Kidney capillary endothelial cell (primary cell): ENCODE data around the gene OMD.

Experiments
- DNase-seq: peaks from one replicate; pipeline ENCODE4 v3.0.0-alpha.2; 2018; ENCODE audit warnings: low spot score

OMD gene

GRCh38 chr9:92424340-92424739 lies at the start of gene OMD:
Gene OMD, minus strand, starts transcription at chr9:92424471. Its CDS starts 6,913 bp downstream, at chr9:92417558.
- DNase-seq = no peak

GRCh38 chr9:92468206-92468605 lies 43.9 kb upstream of the OMD start:
- DNase-seq = peak; percentile 20

GRCh38 chr9:92467511-92467910 lies 43.2 kb upstream of the OMD start:
- no peak for DNase-seq

- DNase-seq = no peak
Measured at GRCh38 chr9:92467041-92467440, 42.8 kb upstream of the OMD start.

GRCh38 chr9:92463984-92464383 lies 39.7 kb upstream of the OMD start:
- no peak for DNase-seq

GRCh38 chr9:92463387-92463786 lies 39.1 kb upstream of the OMD start:
- DNase-seq = no peak

- no peak for DNase-seq
Measured at GRCh38 chr9:92457576-92457975, 33.3 kb upstream of the OMD start.

- no peak for DNase-seq
Measured at GRCh38 chr9:92455217-92455616, 30.9 kb upstream of the OMD start.

- DNase-seq = no peak
Measured at GRCh38 chr9:92446536-92446935, 22.3 kb upstream of the OMD start.

- DNase-seq = no peak
Measured at GRCh38 chr9:92444841-92445240, 20.6 kb upstream of the OMD start.

GRCh38 chr9:92440751-92441046 lies 16.4 kb upstream of the OMD start:
- no peak for DNase-seq

- DNase-seq = peak; percentile 58
Measured at GRCh38 chr9:92439921-92440750, 15.9 kb upstream of the OMD start.

- DNase-seq = no peak
Measured at GRCh38 chr9:92438900-92439526, 14.7 kb upstream of the OMD start.

GRCh38 chr9:92435263-92435662 lies 11.0 kb upstream of the OMD start:
- no peak for DNase-seq

- DNase-seq = no peak
Measured at GRCh38 chr9:92432972-92433548, 8.8 kb upstream of the OMD start.

- no peak for DNase-seq
Measured at GRCh38 chr9:92432350-92432749, 8.1 kb upstream of the OMD start.

GRCh38 chr9:92429836-92430235 lies 5.6 kb upstream of the OMD start:
- DNase-seq = no peak

- no peak for DNase-seq
Measured at GRCh38 chr9:92426501-92427145, 2.4 kb upstream of the OMD start.

- no peak for DNase-seq
Measured at GRCh38 chr9:92425474-92425873, 1.2 kb upstream of the OMD start.

GRCh38 chr9:92423612-92424011 lies 659 bp downstream of the OMD start:
- DNase-seq = no peak

GRCh38 chr9:92422611-92423338 lies 1.5 kb downstream of the OMD start:
- no peak for DNase-seq

GRCh38 chr9:92414566-92414965 lies 9.7 kb downstream of the OMD start:
- DNase-seq = no peak
